HG03045 (cell line): ENCODE results near the gene CDH4.

Experiments used
- ATAC-seq: cut with Tn5 transposase; IDR thresholded peaks from one replicate; pipeline ENCODE4 v1.9.1; 2021; ENCODE audit warnings: mild to moderate bottlenecking, moderate library complexity; ENCODE audit not compliant: unreplicated experiment

CDH4 gene

GRCh38 chr20:61693055-61693600, 441.1 kb downstream of the CDH4 start:
- ATAC-seq: no peak

- ATAC-seq: no peak
Observed at GRCh38 chr20:61694682-61695081, 442.6 kb downstream of the CDH4 start.

- ATAC-seq: no peak
Observed at GRCh38 chr20:61695741-61696140, 443.7 kb downstream of the CDH4 start.

GRCh38 chr20:61696181-61696735, 444.2 kb downstream of the CDH4 start:
- ATAC-seq: no peak

GRCh38 chr20:61697666-61698597, 445.9 kb downstream of the CDH4 start:
- ATAC-seq: no peak

- no peak for ATAC-seq
Observed at GRCh38 chr20:61698598-61699494, 446.8 kb downstream of the CDH4 start.

GRCh38 chr20:61699495-61700374, 447.7 kb downstream of the CDH4 start:
- ATAC-seq: no peak

- no peak for ATAC-seq
Observed at GRCh38 chr20:61700595-61701140, 448.6 kb downstream of the CDH4 start.

- ATAC-seq: no peak
Observed at GRCh38 chr20:61701401-61701800, 449.3 kb downstream of the CDH4 start.

GRCh38 chr20:61701802-61702201, 449.7 kb downstream of the CDH4 start:
- no peak for ATAC-seq

GRCh38 chr20:61702246-61702645, 450.2 kb downstream of the CDH4 start:
- no peak for ATAC-seq

GRCh38 chr20:61704661-61705060, 452.6 kb downstream of the CDH4 start:
- no peak for ATAC-seq

- ATAC-seq: no peak
Observed at GRCh38 chr20:61705386-61706258, 453.6 kb downstream of the CDH4 start.

GRCh38 chr20:61706259-61706961, 454.3 kb downstream of the CDH4 start:
- ATAC-seq: no peak

- no peak for ATAC-seq
Observed at GRCh38 chr20:61708891-61709290, 456.8 kb downstream of the CDH4 start.

GRCh38 chr20:61710108-61710507, 458.0 kb downstream of the CDH4 start:
- ATAC-seq: no peak

- no peak for ATAC-seq
Observed at GRCh38 chr20:61712688-61713087, 460.6 kb downstream of the CDH4 start.

GRCh38 chr20:61718361-61719005, 466.4 kb downstream of the CDH4 start:
- no peak for ATAC-seq
